Measurements from ENCODE around the gene RAF1. TPM values are rescaled to one million over a fixed set of nuclear protein-coding genes. Genes with fewer than 3 reads are reported as not detected.

RAF1 gene
- total and polyA plus RNA-seq, 2 donors (not counting 3 experiments of a cell fraction or from before 2014, with no cell fraction given), result 73.8 to 86.2 TPM

GRCh38 chr3:12705374-12705926 is 41.5 kb upstream of the RAF1 start:
- BruUV-seq (replicated peaks), result no TSS peak
- Histone ChIP-seq H3K27me3 (ENCODE audit: control insufficient read depth in 2 of 2, insufficient read depth in 2 of 2, low read length in 2 of 2) (no peaks in the 10 kb centered on the region), H3K36me3 (ENCODE audit: control insufficient read depth in 2 of 2, extremely low read depth in 1 of 2, insufficient read depth in 2 of 2, low read length in 2 of 2) (no peaks in the 10 kb centered on the region), H3K9me1 (replicated peaks; ENCODE audit: control insufficient read depth, extremely low read depth, insufficient read depth, low read length) (no peaks in the 10 kb centered on the region), H3K4me2 (ENCODE audit: insufficient read depth, low read length) (no peak overlapping the region), H3K27ac (ENCODE audit: insufficient read depth, low read depth, low read length) (no peak overlapping the region), H4K20me1 (replicated peaks; ENCODE audit: control insufficient read depth, extremely low read depth, insufficient read depth, low read length) (no peaks in the 10 kb centered on the region), H3K9ac (replicated peaks; ENCODE audit: extremely low read depth, insufficient read depth, low read length) (no peak overlapping the region), H3K4me3 (replicated peaks in 1 of 3; ENCODE audit: insufficient read depth in 1 of 3, low read depth in 1 of 3, low read length in 3 of 3) (no peak overlapping the region), H2AFZ (ENCODE audit: low read depth, low read length) (no peak overlapping the region), H3K9me3 (replicated peaks; ENCODE audit: control insufficient read depth, insufficient read depth, low read length) (no peaks in the 10 kb centered on the region), H3K4me1 (ENCODE audit: control insufficient read depth, extremely low read depth, insufficient read depth, low read length) (no peaks in the 10 kb centered on the region), H3K79me2 (ENCODE audit: control insufficient read depth, insufficient read depth, low read length) (no peaks in the 10 kb centered on the region)
- CTCF ChIA-PET, result interaction anchor here (1.0 to 1.1 kb wide), 4 partner anchors 11 to 186 kb away, joined by 3 read pairs; no protein-coding TSS in a partner anchor
- TF ChIP-seq JUN (IDR thresholded peaks at IDR 0.05; ENCODE audit: borderline replicate concordance, insufficient read depth, insufficient read length, low read depth), result no peak
- no peak for TF ChIP-seq EZH2 (IDR thresholded peaks at IDR 0.05; ENCODE audit: borderline replicate concordance, low read depth, low read length, severe bottlenecking)
- TF ChIP-seq POLR2AphosphoS5 (IDR thresholded peaks at IDR 0.05; ENCODE audit: insufficient read depth, low read depth, low read length), result no peak
- no peak for TF ChIP-seq MAX (IDR thresholded peaks at IDR 0.05; ENCODE audit: insufficient read depth, insufficient read length)
- TF ChIP-seq GATA2 (IDR thresholded peaks at IDR 0.05; ENCODE audit: insufficient read depth, insufficient read length, low read depth, low read length), result no peak
- no peak for TF ChIP-seq CTCF (IDR thresholded peaks at IDR 0.05; ENCODE audit: extremely low read depth in 1 of 2, insufficient read depth in 1 of 2, low read depth in 1 of 2, low read length in 2 of 2)
- POLR2A ChIA-PET, result no interaction called here
- dilution Hi-C loops (cut with MboI; ENCODE audit: extremely low pct_ligation_motif_present, low sequenced_read_pairs), result no loop called here
- no peak for DNase-seq (ENCODE audit: low read depth, low spot score)
- intact Hi-C loops (cut with micrococcal nuclease), result no loop called here
- FAIRE-seq, result no peak

All from endothelial cell of umbilical vein (primary cell).